SIG-M5 treated with dmso at 0.1 percent for 504 hours (cell line): ENCODE data around the gene ATP8B3.
"Not testable (repeated sequence)": the region's sequence is repeated elsewhere in the genome, so short reads cannot be mapped to it uniquely, and the experiment has no call there.

ENCODE experiments used
- DNase-seq: peaks from one replicate; lab custom pipeline; 2025; ENCODE audit not compliant: unreplicated experiment; lab: John Stamatoyannopoulos, UW

The ATP8B3 gene

DNA sequence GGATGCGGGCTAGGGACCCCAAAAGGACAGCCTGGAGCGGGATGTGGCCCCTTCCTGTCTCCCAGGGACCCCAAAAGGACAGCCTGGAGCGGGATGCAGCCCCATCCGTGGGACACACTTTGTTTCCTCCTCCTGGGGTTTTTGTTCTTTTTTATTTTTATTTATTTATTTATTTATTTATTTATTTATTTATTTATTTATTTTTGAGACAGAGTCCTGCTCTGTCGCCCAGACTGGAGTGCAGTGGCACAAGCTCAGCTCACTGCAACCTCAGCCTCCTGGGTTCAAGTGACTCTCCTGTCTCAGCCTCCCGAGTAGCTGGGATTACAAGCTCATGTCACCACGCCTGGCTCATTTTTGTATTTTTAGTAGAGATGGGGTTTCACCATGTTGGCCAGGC, 14.8 kb downstream of the ATP8B3 start:
- DNase-seq: not testable (repeated sequence)

DNA sequence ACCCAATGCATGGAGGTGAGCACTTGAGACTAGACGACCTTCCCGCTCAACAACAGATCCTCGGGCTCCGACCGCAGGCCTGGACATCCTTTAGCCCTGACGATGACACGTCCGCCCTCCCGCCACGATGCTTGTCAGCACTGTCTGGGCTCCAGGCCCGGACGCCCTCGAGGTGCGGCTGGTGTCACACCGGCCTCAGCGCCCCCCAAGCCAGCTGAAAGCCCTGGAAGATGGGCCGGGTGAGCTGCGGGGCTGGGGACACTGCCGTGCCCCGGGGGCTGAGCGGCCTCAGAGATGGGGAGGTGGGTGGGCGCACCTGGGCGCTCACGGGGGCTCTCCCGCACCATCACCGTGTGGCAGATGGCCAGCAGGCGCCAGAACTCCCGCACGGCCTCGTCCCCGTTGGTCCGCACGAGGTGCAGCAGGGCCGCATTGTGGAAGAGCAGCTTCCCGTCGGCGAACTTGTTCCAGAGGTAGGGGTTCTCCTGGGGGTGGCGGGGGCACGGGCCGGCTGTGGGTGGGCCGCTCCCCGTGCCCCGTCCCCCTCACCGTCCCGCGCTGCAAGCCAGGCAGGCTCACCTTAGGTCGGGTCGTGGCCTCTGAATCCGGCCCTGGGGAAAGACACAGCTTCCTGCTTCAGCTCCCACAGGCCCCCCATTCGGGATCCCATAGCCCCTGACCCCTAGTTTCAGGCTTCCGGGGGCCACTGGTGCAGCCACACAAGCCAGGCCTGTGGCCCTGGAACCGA, 15.5 kb downstream of the ATP8B3 start:
- no peak for DNase-seq

DNA sequence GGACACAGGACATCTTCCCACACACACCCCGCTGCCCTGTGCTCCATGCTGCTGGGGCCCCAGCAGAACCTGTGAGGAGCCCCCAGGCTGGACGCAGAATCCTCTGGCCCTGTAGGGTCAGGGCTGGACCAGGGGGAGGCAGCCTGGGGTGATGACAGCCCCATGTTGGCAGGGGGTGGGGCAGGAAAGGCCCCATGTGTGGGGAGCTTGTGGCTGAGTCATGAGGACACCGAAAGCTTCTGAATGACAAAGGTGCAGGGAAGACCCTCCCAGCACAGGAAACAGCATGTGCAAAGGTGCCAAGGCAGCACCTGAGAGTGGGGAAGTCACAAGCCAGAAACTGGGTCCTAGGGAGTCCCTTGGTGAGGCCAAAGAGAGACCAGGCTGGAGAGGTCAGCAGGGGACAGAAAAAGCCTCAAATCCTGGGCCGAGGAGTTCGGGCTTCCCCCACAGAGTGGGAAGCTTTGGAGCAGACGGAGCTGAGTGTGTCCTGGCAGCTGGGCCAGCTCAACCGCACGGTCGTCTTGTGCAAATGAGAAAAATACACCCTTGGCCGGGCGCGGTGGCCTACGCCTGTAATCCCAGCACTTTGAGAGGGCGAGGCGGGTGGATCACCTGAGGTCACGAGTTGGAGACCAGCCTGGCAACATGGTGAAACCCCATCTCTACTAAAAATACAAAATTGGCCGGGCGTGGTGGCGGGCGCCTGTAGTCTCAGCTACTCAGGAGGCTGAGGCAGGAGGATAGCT, 17.5 kb downstream of the ATP8B3 start:
- DNase-seq: no peak

DNA sequence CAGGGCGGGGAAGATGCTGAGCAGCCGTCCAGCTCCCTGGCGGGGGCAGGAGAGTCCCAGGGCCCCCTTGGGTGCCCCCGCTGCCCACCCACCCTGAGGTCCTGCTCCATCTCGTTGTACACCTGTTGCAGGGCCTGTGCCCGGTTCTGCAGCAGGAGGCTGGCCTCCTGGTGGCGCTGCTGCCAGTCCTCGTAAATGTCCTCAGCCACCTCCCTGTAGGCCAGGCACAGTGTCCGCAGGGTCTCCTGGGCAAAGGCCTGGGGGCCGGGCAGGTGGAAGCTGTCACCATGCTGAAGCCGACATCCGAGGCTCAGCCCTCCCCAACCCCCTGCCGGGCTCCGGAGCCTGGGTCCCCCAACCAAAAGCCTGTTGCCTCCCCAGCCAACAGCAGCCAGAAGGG, 20.2 kb downstream of the ATP8B3 start:
- DNase-seq: no peak

DNA sequence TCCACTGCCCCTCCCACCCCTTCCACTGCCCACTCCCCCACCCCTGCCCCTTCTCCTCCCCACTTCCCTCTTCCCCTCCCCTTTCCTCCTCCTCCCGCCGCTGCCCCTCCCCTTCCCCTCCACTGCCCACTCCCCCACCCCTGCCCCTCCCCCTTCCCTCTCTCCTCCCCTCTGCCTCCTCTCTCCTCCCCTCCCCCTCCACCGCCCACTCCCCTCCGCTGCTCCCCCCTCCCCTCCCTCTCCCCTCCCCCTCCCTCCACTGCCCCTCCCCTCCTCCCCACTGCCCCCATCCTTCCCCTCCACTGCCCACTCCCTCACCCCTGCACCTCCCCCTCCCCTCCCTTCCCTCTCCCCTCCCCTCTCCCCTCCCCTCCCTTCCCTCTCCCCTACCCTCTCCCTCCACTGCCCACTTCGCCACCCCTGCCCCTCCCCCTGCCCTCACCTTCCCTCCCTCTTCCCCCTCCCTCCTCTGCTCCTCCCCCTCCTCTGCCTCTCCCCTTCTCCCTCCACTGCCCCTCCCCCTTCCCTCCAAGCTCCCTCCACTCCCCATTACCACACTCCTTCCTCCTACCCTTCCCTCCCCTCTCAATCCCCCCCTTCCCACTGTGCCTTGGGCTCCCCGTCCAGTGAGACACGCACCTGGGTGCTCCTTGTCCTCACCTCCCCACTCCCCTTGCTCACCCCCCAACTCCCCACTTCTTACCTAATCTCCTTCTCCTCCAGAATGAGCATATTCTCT, 21.9 kb downstream of the ATP8B3 start:
- DNase-seq: no peak

DNA sequence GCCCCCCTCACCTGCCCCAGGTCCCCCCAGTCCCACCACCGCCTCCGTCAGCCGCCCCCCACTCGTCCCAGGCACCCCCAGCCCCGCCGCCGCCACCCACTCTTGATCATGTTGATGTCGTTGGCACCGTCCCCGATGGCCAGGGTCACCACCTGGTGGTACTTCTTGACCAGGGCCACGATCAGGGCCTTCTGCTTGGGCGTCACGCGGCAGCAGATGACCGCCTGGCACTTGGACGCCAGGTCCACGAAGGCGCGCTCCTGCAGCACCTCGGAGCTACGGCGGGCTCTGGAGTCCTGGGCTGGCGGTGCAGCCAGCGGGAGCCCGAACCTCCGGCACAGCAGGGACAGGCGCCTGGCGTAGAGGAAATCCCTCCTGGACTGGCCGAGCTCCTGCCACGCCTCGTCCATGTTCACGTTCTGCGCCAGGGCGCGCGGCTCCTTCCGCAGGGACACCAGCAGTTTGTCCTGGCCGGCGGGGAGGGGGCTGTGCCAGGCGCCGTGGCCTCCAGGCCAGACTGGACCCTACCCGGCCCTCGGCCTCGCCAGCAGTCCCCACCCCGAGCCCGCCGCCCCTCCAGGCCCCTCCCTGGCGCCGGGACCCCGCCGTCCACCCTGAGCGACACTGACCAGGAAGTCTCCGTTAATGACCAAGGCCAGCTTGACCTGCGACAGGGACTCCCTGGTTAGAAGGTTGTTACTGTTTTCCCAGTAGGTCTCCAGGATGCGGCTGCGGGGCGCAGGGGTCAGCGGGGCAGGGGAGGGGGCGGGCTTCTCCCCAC, 22.6 kb downstream of the ATP8B3 start:
- no peak for DNase-seq

DNA sequence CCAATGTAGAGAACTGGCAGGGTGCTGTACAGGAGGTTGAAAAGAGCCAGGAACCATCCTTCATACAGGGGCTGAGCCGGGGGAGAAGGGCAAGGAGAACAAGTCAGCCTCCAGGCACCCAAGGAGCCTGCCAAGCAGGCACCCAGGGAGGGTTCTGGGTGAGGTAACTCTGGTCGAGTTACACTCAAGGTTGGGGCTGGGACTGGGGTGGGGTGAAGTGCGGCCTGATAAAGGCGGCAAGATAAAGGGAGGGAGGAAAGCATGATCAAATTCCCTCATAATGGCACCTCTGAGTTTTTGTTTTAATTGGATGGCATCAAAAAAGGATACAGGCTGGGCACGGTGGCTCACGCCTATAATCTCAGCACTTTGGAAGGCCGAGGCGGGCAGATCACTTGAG, 25.0 kb downstream of the ATP8B3 start:
- no peak for DNase-seq

DNA sequence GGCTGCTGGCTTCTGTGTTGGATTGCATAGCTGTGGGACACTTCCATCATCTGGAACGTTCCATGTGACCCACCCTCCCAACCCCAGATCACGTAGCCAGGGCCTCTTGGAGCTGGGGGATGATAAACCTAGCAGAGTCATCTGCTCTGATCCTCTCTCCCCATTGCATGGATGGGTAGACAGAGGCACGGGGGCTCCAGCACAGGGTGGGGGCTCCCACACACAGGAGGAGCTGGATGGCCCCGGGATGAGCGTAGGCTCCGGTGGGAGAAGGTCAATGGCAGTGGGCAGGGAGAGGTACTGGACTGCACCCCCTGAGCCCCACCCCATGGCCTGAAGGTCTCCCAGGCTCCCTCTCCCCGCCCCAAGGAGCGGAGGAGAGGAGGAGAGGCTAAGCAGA, 25.4 kb downstream of the ATP8B3 start:
- no peak for DNase-seq

DNA sequence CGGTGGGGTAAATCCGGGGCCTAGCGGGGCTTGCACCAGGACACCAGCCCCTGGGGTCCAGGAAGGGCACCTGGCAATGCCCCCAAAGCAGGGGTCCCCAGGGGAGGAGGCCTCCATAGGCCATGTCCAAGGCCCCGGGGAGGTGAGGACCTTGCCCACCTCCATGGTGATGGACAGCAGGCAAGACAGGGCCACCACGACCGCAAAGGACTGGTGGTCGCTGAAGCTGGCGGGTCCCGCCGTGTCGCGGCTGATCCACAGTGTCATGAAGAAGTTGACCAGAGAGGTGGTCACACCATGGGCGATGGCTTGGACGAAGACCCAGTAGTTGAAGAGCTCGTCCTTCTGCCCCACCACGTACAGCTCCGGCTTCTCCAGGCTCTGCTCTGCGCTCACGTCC, 26.8 kb downstream of the ATP8B3 start:
- no peak for DNase-seq

DNA sequence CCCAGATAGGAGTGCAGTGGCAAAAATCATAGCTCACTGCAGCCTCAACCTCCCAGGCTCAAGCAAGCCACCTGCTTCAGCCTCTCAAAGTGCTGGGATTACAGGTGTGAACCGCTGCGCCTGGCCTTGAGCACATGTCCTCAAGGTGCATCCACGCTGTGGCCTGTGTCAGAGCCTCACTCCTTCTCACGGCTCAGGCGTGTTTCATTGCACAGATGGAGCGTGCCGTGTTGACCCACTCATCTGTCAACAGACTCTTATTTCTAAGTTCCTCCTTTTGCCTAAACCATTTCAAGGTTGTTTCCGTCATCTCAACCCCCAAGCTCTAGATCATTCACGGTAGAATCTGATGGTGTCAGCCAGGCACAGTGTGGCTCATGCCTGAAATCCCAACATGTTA, 28.2 kb downstream of the ATP8B3 start:
- no peak for DNase-seq

DNA sequence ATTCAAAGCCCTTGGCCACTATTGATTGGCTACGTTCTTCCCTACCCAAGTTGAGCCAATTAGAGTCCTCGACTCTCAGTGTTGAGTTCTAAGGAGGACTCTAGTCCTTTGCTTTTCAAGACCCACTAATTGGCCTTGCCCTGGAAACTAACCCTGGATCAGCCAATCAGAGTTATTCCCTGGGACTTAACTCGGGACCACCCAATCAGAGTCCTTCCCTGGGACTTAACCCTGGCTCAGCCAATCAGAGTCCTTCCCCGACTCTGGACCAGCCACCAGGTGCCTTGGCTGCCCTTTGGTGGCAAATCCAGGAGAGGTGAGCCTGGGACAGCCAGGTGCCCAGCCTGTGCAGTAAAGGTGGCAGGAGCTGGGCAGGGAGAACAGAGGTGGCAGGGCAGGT, 28.7 kb downstream of the ATP8B3 start:
- DNase-seq: no peak

DNA sequence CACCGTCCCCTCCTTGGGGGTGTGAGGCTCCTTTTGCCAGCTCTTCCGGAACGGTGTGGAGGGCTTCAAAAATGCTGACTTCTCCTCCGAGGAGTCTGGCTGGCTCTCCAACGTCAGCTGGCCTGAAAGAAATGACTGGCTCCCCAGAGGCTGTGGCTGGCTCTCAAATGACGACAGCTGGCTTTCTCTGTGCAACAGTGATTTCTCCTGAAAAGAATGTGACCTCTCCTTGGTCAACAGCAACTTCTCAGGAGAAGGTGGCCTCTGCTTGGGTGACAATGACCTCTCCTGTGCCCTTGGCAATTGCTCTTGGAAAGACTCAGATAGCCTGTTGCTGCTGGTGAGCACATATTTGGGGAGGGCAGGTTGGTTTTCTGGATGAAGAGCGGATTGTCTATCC, 29.6 kb downstream of the ATP8B3 start:
- DNase-seq: no peak

DNA sequence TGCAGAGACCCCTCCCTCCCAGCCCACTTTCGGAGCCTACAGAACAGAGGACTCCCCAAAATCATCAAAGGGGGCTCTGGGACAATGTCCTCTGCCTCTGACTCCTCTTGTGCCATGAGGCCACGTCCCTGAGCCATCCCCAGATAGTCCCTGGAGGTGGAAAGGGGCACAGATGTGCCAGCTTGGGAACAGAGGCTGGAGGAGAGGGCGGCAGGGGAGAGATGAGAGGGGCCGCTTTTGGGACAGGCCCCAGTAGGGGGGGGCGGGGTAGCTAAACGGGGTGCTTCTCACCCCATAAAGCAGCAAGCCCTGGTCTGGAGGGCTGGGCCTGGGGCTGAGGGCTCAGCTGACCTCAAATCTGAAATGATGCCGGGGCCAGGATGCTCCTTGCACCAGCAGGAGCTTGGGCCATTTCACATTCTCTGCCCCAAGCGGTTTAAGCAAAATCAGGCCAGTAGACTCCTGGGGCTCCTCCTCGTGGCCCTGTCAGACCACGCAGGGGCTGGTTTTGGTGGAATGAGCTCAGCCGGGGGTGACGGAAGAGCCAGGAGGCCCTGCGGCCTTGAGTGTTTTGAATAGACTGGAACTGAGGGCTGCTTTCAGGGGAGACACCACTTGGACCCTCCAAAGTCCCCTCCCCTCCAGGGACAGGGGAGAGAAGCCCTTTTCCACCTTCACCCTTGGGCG, 31.7 kb downstream of the ATP8B3 start:
- DNase-seq: no peak

DNA sequence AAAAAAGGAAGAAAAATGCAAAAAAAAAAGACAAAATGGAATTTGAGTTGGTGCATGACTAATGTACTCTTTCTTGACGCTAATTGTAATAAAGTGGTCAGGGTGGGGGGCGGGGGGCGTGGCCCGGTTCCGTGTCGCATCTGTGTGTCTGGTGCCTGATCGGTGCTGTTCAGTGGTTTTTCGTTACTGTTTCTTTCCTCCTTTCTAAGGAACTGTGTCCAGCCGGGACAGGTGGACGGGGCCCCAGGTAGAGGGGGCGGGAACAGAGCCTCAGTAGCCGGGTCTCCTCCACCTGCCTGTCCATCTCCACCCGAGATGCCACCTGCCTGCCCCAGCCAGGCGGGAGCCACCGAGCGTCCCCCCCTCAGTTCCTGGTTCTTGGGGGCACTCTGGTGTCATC, 32.5 kb downstream of the ATP8B3 start:
- DNase-seq: no peak

DNA sequence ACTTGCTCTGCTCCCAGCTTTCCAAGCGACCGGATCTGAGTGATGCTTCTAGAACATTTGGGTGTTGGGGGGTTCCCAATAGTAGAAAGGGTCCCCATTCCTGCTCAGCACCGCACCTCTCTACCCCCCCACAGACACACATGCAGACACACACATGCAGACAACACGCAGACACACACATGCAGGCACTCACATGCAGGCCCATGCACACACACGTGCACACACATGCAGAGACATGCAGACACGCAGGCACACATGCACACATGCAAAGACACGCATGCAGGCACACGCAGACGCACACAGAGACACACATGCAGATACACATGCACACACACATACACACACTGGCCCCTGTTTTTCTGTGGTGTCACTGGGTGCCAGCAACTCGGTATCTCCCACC, 34.9 kb downstream of the ATP8B3 start:
- no peak for DNase-seq

DNA sequence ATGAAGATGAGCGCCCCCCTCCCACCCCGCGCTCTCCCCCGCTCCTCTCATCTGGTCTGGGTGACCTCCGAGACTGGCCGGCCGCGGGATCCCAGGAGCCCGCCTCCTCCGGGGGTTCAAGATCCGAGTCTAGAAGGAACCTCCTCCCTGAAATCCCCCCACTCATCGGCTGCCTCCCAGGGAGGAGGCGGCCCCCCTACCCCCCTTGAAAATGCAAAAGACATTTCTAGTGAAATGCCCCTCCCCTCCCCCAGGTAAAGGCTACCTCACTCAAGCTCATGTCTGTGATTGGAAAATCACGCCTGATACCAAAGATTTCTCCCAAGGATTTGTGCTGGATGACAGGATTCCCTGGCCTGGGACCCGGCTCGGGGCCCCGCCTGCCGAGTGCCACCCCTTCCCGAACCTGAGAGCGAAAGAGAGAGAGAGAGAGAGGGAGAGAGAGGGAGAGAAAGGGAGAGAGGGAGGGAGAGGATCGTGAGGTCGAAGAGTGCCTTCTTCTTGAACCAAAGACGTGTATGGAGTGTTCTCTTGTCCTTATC, 35.4 kb downstream of the ATP8B3 start:
- no peak for DNase-seq

DNA sequence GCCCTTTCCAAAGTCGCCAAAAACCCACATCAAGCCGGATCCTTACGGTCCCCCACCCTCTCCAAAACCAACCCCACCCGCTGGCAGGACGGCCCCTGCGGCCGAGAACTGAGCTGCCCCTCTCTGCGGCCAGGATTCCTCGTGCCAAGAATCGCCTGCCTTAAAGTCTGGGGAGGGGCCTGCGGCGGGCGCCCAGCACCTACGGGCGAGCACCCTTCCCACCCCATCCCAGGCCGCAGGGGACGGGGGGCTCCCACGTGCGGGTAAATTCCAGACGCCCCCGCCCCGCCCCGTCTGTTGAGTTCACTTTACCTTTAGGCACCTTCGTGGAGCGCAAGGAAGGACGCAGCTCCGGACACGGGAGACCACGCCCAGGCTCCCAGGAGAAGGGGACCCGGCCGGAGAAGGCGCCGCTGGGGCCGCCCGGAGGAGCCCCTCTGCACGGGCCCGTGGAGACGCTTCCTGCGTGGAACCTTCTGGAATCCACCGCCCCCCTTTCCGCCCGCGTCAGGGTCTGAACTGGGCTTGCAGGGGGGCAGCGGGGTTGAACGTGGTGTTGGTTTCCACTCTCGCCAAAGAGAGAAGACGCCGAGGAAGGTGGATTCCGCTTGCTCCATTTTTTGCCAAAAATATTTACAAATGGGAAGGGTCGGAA, 36.0 kb downstream of the ATP8B3 start:
- no peak for DNase-seq

DNA sequence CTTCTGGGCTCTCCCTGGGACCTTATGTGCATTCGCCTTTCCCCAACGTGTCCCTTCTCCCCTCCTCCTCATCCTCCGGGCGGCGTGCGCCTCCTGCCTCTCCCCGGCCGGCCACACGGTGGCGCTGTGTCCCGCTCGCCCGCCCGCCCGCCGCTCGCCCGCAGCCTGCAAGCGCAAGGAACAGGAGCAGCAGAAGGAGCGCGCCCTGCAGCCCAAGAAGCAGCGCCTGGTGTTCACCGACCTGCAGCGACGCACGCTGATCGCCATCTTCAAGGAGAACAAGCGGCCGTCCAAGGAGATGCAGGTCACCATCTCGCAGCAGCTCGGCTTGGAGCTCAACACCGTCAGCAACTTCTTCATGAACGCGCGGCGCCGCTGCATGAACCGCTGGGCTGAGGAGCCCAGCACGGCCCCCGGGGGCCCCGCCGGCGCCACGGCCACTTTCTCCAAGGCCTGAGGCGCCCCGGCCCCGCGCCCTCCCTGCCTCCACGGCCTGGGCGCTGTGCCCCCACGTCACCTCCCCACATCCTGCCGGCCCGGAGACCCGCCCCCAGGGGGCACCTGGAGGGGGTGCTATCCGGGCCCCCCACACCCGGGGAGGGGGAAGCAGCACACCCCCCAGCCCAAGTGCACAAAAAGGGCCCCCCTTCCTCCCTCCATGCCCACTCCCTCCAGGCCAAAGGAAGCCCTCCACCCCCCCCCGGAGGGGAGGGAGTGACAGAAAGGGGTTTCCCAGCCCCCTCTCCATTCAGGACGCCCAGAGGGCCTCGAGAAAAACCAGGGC, 36.9 kb downstream of the ATP8B3 start:
- no peak for DNase-seq

DNA sequence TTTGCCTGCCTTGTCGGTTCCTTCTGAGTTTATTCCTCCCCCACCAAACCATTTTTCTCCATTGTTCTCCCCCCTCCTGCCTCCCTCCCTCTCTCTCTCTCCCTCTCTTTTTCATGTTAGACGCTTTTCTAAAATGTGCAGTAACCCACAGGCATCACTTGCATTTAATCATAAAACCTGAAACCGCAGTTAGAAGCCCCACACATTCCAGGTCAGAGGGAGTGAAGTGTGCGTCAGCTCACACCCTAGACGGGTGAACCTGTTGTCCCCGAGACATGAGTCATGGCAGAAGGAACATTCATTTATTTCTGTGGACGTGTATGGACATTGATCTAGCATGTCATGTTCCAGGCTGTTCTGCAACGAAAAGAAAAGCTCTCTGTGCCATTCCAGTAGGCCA, 38.9 kb downstream of the ATP8B3 start:
- no peak for DNase-seq
